Measurements from ENCODE around the gene REG4.

Gene REG4

GRCh38 chr1:119762953-119763352 is 48.3 kb downstream of the REG4 start:
- no peak overlapping the region for H2AK5ac ChIP-seq (ENCODE audit: low read length, severe bottlenecking)
- H2BK15ac ChIP-seq (ENCODE audit: low read depth, poor library complexity, severe bottlenecking): no peak overlapping the region
- H4K8ac ChIP-seq (ENCODE audit: low read length): no peak overlapping the region
- H4K91ac ChIP-seq (ENCODE audit: low read length): no peak overlapping the region
- no peak for DNase-seq
- no peak overlapping the region for H3K4me2 ChIP-seq (ENCODE audit: low read length, poor library complexity, severe bottlenecking)
- peaks cover 15% of the 10 kb centered on the region in 2 experiments for H3K27me3 ChIP-seq (ENCODE audit: control insufficient read depth in 1 of 2, insufficient read depth in 1 of 2, low read length in 2 of 2)
- no peak overlapping the region for H3K27ac ChIP-seq (ENCODE audit: low read length, poor library complexity, severe bottlenecking)
- H3K79me1 ChIP-seq (replicated peaks; ENCODE audit: low read length, poor library complexity, severe bottlenecking): no peaks in the 10 kb centered on the region
- H3K36me3 ChIP-seq (ENCODE audit: control insufficient read depth in 1 of 2, insufficient read depth in 2 of 2, low read depth in 1 of 2, low read length in 2 of 2): no peaks in the 10 kb centered on the region
- H3K9me3 ChIP-seq (ENCODE audit: control insufficient read depth, low read length): peaks cover 7% of the 10 kb centered on the region
- no peak overlapping the region for H2BK12ac ChIP-seq (ENCODE audit: low read length in 2 of 2)
- H3K4me1 ChIP-seq (ENCODE audit: control insufficient read depth, insufficient read depth, low read depth, low read length): no peaks in the 10 kb centered on the region
- H3K14ac ChIP-seq (ENCODE audit: low read length in 2 of 2): no peak overlapping the region
- H2BK120ac ChIP-seq (ENCODE audit: low read depth, low read length): no peak overlapping the region
- WGBS: 100% methylated on average over 1 of the region's 1 CpG
- no peak overlapping the region for H3K9ac ChIP-seq (ENCODE audit: low read length)
- no peak overlapping the region for H2BK5ac ChIP-seq (ENCODE audit: low read depth, low read length, poor library complexity, severe bottlenecking)
- no peak overlapping the region for H3K23ac ChIP-seq (ENCODE audit: low read length in 2 of 2)
- no peak overlapping the region for H2AFZ ChIP-seq (ENCODE audit: low read depth, low read length)
- no peak overlapping the region for H3K4ac ChIP-seq (ENCODE audit: low read depth in 1 of 2, low read length in 2 of 2)
- no peak overlapping the region for H3K18ac ChIP-seq (ENCODE audit: low read depth in 1 of 2, low read length in 2 of 2)
- H3K4me3 ChIP-seq (ENCODE audit: insufficient read depth in 1 of 2, low read depth in 1 of 2, low read length in 2 of 2): no peak overlapping the region

- Histone ChIP-seq H3K27ac (ENCODE audit: low read length, poor library complexity, severe bottlenecking) (no peak overlapping the region), H4K91ac (ENCODE audit: low read length) (no peak overlapping the region), H2BK15ac (ENCODE audit: low read depth, poor library complexity, severe bottlenecking) (no peak overlapping the region), H3K23ac (ENCODE audit: low read length in 2 of 2) (no peak overlapping the region), H2AK5ac (ENCODE audit: low read length, severe bottlenecking) (no peak overlapping the region), H3K9me3 (ENCODE audit: control insufficient read depth, low read length) (peaks cover 7% of the 10 kb centered on the region), H2AFZ (ENCODE audit: low read depth, low read length) (no peak overlapping the region), H3K4me3 (ENCODE audit: insufficient read depth in 1 of 2, low read depth in 1 of 2, low read length in 2 of 2) (no peak overlapping the region), H3K14ac (ENCODE audit: low read length in 2 of 2) (no peak overlapping the region), H2BK5ac (ENCODE audit: low read depth, low read length, poor library complexity, severe bottlenecking) (no peak overlapping the region), H3K4me2 (ENCODE audit: low read length, poor library complexity, severe bottlenecking) (no peak overlapping the region), H2BK120ac (ENCODE audit: low read depth, low read length) (no peak overlapping the region), H4K8ac (ENCODE audit: low read length) (no peak overlapping the region), H3K18ac (ENCODE audit: low read depth in 1 of 2, low read length in 2 of 2) (no peak overlapping the region), H3K27me3 (ENCODE audit: control insufficient read depth in 1 of 2, insufficient read depth in 1 of 2, low read length in 2 of 2) (peaks cover 14 to 15% of the 10 kb centered on the region in 2 experiments), H3K79me1 (replicated peaks; ENCODE audit: low read length, poor library complexity, severe bottlenecking) (no peaks in the 10 kb centered on the region), H3K4ac (ENCODE audit: low read depth in 1 of 2, low read length in 2 of 2) (no peak overlapping the region), H2BK12ac (ENCODE audit: low read length in 2 of 2) (no peak overlapping the region), H3K9ac (ENCODE audit: low read length) (no peak overlapping the region), H3K4me1 (ENCODE audit: control insufficient read depth, insufficient read depth, low read depth, low read length) (no peaks in the 10 kb centered on the region), H3K36me3 (ENCODE audit: control insufficient read depth in 1 of 2, insufficient read depth in 2 of 2, low read depth in 1 of 2, low read length in 2 of 2) (no peaks in the 10 kb centered on the region)
- no CpG with 5 or more reads among the region's 1 CpG for WGBS
- DNase-seq: no peak
These were observed 48.9 kb downstream of the REG4 start for GRCh38 chr1:119762409-119762808.

- H2AK5ac ChIP-seq (ENCODE audit: low read length, severe bottlenecking): no peak overlapping the region
- H3K9me3 ChIP-seq (ENCODE audit: control insufficient read depth, low read length): no peaks in the 10 kb centered on the region
- H3K4me2 ChIP-seq (ENCODE audit: low read length, poor library complexity, severe bottlenecking): no peak overlapping the region
- H4K91ac ChIP-seq (ENCODE audit: low read length): no peak overlapping the region
- H2BK12ac ChIP-seq (ENCODE audit: low read length in 2 of 2): no peak overlapping the region
- no peak overlapping the region for H3K4me3 ChIP-seq (ENCODE audit: insufficient read depth in 1 of 2, low read depth in 1 of 2, low read length in 2 of 2)
- no peak for DNase-seq
- H2BK120ac ChIP-seq (ENCODE audit: low read depth, low read length): no peak overlapping the region
- no peaks in the 10 kb centered on the region for H3K4me1 ChIP-seq (ENCODE audit: control insufficient read depth, insufficient read depth, low read depth, low read length)
- H3K79me1 ChIP-seq (replicated peaks; ENCODE audit: low read length, poor library complexity, severe bottlenecking): no peaks in the 10 kb centered on the region
- no peak overlapping the region for H2BK5ac ChIP-seq (ENCODE audit: low read depth, low read length, poor library complexity, severe bottlenecking)
- 91% methylated on average over 2 of the region's 3 CpGs for WGBS
- H3K27me3 ChIP-seq (ENCODE audit: control insufficient read depth in 1 of 2, insufficient read depth in 1 of 2, low read length in 2 of 2): no peaks in the 10 kb centered on the region
- no peak overlapping the region for H4K8ac ChIP-seq (ENCODE audit: low read length)
- H2BK15ac ChIP-seq (ENCODE audit: low read depth, poor library complexity, severe bottlenecking): no peak overlapping the region
- no peak overlapping the region for H2AFZ ChIP-seq (ENCODE audit: low read depth, low read length)
- H3K27ac ChIP-seq (ENCODE audit: low read length, poor library complexity, severe bottlenecking): no peak overlapping the region
- H3K9ac ChIP-seq (ENCODE audit: low read length): no peak overlapping the region
- H3K36me3 ChIP-seq (ENCODE audit: control insufficient read depth in 1 of 2, insufficient read depth in 2 of 2, low read depth in 1 of 2, low read length in 2 of 2): no peaks in the 10 kb centered on the region
- H3K18ac ChIP-seq (ENCODE audit: low read depth in 1 of 2, low read length in 2 of 2): no peak overlapping the region
- no peak overlapping the region for H3K23ac ChIP-seq (ENCODE audit: low read length in 2 of 2)
- no peak overlapping the region for H3K14ac ChIP-seq (ENCODE audit: low read length in 2 of 2)
- H3K4ac ChIP-seq (ENCODE audit: low read depth in 1 of 2, low read length in 2 of 2): no peak overlapping the region
These were observed 52.7 kb downstream of the REG4 start for GRCh38 chr1:119758584-119758983.

- Histone ChIP-seq H4K8ac (ENCODE audit: low read length) (no peak overlapping the region), H2BK120ac (ENCODE audit: low read depth, low read length) (no peak overlapping the region), H2BK15ac (ENCODE audit: low read depth, poor library complexity, severe bottlenecking) (no peak overlapping the region), H3K4ac (ENCODE audit: low read depth in 1 of 2, low read length in 2 of 2) (no peak overlapping the region), H2BK12ac (ENCODE audit: low read length in 2 of 2) (no peak overlapping the region), H2AFZ (ENCODE audit: low read depth, low read length) (no peak overlapping the region), H3K18ac (ENCODE audit: low read depth in 1 of 2, low read length in 2 of 2) (no peak overlapping the region), H2AK5ac (ENCODE audit: low read length, severe bottlenecking) (no peak overlapping the region), H3K36me3 (ENCODE audit: control insufficient read depth in 1 of 2, insufficient read depth in 2 of 2, low read depth in 1 of 2, low read length in 2 of 2) (no peaks in the 10 kb centered on the region), H3K4me2 (ENCODE audit: low read length, poor library complexity, severe bottlenecking) (no peak overlapping the region), H3K27me3 (ENCODE audit: control insufficient read depth in 1 of 2, insufficient read depth in 1 of 2, low read length in 2 of 2) (peaks cover 0 to 21% of the 10 kb centered on the region in 2 experiments), H4K91ac (ENCODE audit: low read length) (no peak overlapping the region), H2BK5ac (ENCODE audit: low read depth, low read length, poor library complexity, severe bottlenecking) (no peak overlapping the region), H3K14ac (ENCODE audit: low read length in 2 of 2) (no peak overlapping the region), H3K4me3 (ENCODE audit: insufficient read depth in 1 of 2, low read depth in 1 of 2, low read length in 2 of 2) (no peak overlapping the region), H3K27ac (ENCODE audit: low read length, poor library complexity, severe bottlenecking) (no peak overlapping the region), H3K79me1 (replicated peaks; ENCODE audit: low read length, poor library complexity, severe bottlenecking) (no peaks in the 10 kb centered on the region), H3K4me1 (ENCODE audit: control insufficient read depth, insufficient read depth, low read depth, low read length) (no peaks in the 10 kb centered on the region), H3K23ac (ENCODE audit: low read length in 2 of 2) (no peak overlapping the region), H3K9ac (ENCODE audit: low read length) (no peak overlapping the region), H3K9me3 (ENCODE audit: control insufficient read depth, low read length) (no peaks in the 10 kb centered on the region)
- WGBS: 100% methylated on average over 2 of the region's 4 CpGs
- no peak for DNase-seq
These were observed 58.7 kb downstream of the REG4 start for GRCh38 chr1:119752592-119752991.
